ENCODE measurements around the gene NUBP2.

NUBP2 gene

DNA sequence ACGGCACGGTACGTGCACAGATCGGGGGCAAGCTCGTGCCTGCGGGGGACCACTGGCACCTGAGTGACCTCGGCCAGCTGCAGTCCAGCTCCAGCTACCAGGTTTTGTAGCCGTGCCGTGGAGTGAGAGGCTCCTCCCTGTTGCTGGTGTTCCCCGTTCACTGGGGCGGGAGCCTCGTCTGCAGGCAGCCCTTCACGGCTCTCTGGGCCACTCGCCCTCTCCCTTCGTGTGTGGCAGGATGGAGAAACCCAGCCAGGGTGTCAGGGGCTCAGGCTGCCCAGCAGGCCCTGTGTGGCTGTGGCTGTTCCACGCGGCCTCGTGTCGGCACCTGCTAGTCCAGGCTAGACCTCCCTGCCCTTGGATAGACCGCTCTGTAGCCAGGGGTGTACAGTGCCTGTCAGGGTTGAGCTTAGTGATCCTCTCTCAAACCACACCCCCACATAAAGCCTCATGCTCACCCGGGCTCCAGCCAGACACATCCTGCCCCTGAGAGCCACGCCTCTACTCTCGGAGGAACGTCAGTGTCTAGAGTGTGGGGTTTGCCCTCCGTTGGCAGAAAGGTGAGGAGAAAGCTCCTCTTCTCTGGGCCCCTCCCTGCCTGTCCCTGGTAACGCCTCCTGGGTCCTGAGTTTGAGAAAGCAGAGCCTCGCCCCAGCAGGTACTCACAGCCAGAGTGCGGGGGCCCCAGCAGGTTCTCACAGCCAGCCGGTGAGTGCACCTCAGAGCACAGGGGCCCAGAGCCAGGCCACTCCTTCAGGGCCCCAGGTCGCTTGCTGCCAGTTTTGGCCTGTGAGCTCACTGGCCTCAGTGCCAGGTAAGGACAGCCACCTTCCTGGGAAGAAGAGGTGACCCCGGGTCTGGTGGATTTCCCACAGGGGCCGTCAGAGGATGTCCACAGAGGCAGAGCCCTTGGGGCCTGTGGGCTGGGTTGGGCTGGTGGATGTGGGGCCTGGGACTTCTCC lies 39.1 kb upstream of the NUBP2 start:
- no peak overlapping the region for H3K4me3 ChIP-seq (ENCODE audit: low read depth, low read length)
- TF ChIP-seq, protein P1, sequence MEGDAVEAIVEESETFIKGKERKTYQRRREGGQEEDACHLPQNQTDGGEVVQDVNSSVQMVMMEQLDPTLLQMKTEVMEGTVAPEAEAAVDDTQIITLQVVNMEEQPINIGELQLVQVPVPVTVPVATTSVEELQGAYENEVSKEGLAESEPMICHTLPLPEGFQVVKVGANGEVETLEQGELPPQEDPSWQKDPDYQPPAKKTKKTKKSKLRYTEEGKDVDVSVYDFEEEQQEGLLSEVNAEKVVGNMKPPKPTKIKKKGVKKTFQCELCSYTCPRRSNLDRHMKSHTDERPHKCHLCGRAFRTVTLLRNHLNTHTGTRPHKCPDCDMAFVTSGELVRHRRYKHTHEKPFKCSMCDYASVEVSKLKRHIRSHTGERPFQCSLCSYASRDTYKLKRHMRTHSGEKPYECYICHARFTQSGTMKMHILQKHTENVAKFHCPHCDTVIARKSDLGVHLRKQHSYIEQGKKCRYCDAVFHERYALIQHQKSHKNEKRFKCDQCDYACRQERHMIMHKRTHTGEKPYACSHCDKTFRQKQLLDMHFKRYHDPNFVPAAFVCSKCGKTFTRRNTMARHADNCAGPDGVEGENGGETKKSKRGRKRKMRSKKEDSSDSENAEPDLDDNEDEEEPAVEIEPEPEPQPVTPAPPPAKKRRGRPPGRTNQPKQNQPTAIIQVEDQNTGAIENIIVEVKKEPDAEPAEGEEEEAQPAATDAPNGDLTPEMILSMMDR (IDR thresholded peaks at IDR 0.05; ENCODE audit: control insufficient read depth, extremely low read depth, insufficient read depth) = no peak
- DNase-seq (ENCODE audit: low read depth) = no peak

DNA sequence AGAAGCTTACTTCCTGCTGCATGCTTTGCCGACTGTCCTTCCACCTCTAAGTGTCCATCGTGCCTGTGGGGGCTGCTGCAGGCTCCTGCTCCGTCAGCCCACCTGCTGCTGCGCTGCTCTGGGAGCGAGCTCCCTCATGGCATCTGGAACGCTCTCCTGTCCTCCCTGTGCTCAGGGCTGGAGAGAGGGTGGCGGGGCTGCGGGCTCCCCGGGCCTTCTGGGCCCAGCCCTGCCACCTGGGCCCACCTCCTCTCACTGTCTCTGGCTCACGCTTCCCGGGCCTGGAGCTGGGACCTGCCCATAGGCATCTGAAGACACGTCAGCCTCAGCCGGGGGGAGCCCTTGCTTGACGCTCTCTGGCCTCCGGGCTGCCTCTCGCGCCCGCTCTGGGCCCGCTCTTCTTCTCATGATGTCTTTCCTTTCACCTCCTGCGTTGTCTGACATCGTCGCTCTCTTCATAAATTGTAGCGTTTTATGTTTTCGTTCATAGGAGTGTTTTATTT lies 38.4 kb upstream of the NUBP2 start:
- H3K4me3 ChIP-seq (ENCODE audit: low read depth, low read length) = no peak overlapping the region
- TF ChIP-seq, protein P1 (IDR thresholded peaks at IDR 0.05; ENCODE audit: control insufficient read depth, extremely low read depth, insufficient read depth) = no peak

DNA sequence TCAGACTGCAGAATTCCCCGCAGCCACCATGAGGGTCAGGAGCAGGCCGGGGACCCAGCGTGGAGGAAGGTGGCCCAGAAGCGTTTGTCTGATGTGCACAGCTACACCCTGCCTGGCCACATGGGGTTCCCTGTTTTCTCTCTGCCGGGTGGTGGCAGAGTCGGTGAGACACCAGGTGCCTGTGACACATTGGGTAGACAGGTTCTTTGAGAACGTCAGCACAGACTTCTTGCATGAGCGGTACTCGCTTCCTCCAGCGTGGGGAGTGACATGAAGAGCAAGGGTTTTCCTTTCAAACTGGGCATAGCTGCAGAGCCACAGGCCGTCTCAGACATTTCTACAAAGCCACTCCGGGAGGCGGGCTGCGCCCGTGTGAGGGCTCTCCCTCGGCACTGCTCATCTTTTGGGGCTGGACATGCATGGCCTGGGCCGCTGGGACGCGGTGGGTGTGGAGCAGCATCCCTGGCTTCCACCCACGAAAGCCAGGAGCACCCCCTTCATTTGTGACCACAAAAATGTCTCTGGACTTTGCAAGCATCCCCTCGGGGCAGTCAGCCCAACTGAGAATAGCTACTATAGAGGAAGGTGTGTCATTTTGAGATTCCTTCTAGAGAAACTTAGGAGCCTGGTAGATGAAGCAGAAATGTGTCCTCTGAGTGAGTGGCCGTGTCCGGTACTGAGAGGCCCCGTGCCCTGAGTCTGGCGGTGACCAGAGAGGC lies 37.4 kb upstream of the NUBP2 start:
- DNase-seq (ENCODE audit: low read depth) = no peak
- H3K4me3 ChIP-seq (ENCODE audit: low read depth, low read length) = no peak overlapping the region
- TF ChIP-seq, protein P1 (IDR thresholded peaks at IDR 0.05; ENCODE audit: control insufficient read depth, extremely low read depth, insufficient read depth) = no peak

More for the DNA sequence above, 38.4 kb upstream of the NUBP2 start:
- DNase-seq (ENCODE audit: low read depth) = no peak

DNA sequence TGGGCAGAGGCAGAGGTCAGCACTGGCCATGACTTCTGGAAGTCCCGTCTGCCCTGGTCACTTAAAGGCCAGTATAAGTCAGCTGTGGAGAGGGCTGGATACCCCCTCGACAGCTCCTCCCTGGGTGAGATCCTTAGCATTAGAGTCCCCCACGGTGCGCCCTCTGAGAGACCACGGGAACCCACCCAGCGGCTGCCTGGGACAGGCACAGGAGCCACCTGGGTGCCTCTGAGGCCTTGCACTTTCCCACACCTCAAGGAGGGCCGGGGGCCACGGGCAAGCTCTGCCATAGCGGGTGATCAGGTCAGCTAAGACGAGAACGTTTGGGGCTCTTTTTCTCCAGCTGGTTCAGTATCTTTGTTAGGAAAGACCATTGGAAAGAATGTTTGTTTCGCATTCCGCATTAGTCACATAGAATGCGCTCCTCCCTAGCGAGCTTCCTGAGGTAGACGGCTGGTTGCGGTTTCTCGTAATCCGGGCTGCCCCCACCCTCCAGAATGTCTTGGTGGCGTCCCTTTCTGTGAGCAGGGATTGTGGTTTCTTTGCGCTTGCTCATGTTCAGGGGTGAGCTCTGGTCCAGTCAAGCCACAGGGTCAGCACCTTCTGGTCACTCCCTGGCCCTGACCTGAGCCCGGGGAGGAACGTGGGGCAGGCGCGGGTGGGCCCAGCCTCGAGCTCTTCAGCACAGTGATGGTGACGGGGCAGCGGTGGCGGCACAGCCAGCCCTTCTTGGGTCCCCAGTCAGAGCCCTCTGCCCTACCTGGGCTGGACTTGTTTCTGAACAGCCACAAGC lies 36.7 kb upstream of the NUBP2 start:
- H3K4me3 ChIP-seq (ENCODE audit: low read depth, low read length) = no peak overlapping the region
- no peak for DNase-seq (ENCODE audit: low read depth)
- TF ChIP-seq, protein P1 (IDR thresholded peaks at IDR 0.05; ENCODE audit: control insufficient read depth, extremely low read depth, insufficient read depth) = no peak

DNA sequence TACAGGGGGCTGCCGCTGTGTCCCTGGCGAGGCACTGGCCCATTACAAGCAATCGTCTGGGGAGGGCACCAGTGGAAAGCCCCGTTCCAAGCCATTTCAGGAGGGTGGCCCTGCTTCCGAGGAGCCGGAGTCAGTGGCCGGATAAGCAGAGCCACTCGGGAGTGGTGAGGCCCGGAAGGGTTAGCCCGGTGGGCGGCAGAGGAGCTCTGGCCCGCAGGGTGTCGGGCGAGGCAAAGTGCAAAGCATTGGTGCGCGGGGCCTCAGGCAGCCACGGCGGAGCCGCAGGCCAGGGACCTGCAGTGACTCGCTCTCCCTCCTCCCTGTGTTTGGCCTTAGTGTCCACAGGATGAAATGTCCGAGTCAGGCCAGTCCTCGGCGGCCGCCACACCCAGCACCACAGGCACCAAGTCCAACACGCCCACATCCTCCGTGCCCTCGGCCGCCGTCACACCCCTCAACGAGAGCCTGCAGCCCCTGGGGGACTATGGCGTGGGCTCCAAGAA lies 36.0 kb upstream of the NUBP2 start:
- TF ChIP-seq, protein P1 (IDR thresholded peaks at IDR 0.05; ENCODE audit: control insufficient read depth, extremely low read depth, insufficient read depth) = no peak
- DNase-seq (ENCODE audit: low read depth) = no peak
- no peak overlapping the region for H3K4me3 ChIP-seq (ENCODE audit: low read depth, low read length)

DNA sequence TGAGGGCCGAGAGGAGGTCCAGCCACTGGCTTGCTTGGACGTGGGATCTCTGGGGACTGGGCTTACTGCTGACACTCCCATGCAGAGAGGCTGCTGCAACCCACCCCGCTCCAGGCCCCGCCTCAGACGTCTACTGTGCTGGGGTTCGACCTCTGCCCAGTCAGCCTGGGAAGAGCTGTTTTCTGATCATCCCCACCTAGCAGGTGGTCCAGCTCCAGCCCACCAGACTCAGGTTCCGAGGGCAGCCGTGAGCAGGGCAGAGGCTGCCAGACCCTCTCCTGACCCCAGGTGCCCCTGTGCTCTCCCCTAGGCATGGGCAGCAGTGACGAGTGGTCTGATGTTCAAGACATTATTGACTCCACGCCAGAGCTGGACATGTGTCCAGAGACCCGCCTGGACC lies 34.8 kb upstream of the NUBP2 start:
- DNase-seq (ENCODE audit: low read depth) = no peak
- TF ChIP-seq, protein P1 (IDR thresholded peaks at IDR 0.05; ENCODE audit: control insufficient read depth, extremely low read depth, insufficient read depth) = no peak
- no peak overlapping the region for H3K4me3 ChIP-seq (ENCODE audit: low read depth, low read length)

Measured in LNCaP clone FGC (cell line).